HG03135 (cell line): ENCODE data around the gene LAPTM5.
"Not testable (repeated sequence)": the region's sequence is repeated elsewhere in the genome, so short reads cannot be mapped to it uniquely, and the experiment has no call there.

ENCODE experiments used
- ATAC-seq: cut with Tn5 transposase; IDR thresholded peaks from one replicate; pipeline ENCODE4 v1.9.1; 2021; ENCODE audit warnings: mild to moderate bottlenecking, moderate library complexity; ENCODE audit not compliant: unreplicated experiment

Gene LAPTM5

DNA sequence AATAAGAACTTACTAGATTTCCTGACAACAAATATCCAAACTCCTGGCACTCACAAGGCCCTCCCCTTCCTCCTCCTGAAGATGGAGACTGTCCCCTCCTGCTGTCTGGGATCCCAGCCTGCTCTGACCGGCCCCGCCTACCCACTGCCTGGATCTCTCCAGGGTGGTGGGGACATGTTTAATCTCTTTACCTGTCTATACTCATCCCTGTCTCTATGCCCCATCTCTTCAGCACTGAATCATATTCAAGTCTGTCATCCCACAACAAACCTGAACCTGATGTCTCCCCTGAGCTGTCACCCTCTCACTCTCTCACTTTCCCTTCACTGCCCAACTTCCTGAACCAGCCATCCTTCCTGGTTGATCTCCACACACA, 56.3 kb downstream of the LAPTM5 start:
- ATAC-seq, result no peak

DNA sequence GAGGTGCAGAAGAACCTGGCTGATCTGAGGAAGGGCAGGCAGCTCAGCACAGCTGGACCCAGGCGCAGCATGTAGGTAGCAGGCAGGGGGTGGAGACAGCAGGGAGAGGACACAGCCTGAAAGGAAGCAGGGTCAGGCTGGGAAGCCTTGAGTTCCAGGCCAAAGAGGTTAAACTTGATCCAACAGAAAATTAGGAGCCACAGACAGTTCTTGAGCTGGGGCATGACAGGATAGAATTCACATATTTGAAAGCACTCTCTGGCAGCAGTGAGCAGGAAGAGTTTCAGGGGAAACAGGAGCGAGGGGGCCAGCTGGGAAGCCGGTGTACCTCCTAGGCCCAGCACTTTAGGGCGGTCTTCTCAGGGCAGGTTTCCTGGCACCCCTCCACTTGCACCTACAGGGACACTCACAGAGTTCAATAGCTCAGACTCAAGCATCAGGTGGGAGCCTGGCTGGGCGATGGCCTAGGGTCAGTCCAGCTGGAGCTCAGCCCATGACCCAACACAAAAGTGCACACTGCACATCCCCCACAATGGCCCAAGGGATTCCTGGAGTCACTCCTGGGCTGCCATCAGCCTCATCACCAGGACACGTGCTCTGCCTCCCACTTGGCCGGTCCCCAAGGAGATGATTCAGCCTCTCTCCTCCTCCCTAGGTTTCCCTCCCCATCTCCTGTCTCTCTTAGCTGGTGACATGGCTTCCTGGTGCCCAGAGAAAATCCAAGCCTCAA, 56.9 kb downstream of the LAPTM5 start:
- ATAC-seq, result no peak

DNA sequence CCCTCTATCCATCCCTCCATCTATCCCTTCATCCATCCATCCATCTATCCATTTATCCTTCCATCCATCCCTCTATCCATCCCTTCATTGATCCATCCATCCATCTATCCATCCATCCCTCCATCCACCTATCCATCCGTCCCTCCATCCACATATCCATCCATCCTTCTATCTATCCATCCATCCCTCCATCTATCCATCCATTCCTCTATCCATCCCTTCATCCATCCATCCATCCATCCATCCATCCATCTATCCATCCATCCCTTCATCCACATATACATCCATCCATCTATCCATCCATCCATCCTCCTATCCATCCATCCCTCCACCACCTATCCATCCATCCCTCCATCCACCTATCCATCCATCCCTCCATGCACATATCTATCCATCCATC, 57.8 kb downstream of the LAPTM5 start:
- no peak for ATAC-seq

DNA sequence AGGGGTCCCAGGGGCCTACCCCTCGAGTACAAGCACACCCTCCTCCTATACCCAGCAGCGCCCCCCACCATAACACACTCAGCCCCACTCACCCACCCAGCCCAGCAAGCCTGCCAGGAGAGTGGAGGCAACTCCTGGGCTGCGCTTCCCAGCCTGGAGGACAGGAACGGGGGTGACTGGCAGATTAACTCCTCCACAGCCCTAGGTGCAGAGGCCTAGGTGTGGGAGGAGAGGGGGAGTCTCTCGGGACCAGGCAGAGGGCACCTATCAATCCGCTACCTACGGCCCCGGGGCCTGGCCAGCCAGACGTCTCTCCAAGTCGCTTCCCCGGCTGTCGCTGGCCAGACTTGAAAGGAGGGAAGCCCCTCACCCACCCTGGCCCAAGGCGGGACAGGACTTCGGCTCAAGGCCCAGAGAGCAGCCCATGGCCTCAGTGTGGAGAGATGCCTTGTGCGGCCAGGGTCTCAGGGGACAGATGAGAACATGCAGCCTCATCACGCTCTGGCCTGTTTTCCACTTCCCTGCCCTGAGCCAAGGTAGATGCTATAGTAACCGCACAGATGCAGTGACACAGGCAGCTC, 59.1 kb downstream of the LAPTM5 start:
- no peak for ATAC-seq

DNA sequence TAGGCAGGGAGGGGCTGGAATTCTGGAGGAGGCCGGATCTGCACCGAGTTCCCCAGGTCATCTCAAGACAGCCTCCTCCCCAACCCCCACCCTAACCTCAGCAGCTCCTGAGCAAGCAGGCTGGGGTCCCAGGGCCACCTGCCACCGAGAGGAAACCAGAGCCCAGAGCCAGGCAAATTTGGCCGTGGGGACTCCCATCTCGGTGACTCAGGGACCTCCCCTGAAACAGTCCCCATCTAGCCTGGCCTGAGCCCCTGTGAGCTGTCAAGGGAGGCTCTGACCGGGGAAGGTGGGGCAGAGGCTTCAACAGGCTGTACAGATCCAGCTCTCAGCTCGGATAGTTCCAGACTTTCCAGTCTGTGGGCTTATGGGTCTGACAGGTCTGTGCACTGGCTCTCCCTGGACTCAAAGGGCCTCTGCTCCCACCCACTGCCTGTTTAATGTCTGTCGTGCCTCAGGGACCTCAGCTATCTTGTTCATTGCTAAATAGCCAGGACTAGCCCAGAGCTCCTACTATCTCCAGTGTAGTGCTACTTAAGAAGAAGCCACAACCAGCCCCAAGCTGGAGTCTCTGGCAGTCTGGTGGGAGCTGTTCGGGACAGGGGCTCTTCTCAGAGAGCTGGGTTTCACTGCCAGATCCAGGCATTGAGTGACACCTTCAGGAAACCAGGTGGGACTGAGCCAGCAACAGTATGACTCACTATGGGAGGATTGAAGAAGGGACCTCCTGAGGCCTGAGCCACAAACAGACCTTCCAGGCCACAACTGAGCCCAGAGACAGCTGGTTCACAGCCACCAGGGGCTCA, 59.8 kb downstream of the LAPTM5 start:
- no peak for ATAC-seq

DNA sequence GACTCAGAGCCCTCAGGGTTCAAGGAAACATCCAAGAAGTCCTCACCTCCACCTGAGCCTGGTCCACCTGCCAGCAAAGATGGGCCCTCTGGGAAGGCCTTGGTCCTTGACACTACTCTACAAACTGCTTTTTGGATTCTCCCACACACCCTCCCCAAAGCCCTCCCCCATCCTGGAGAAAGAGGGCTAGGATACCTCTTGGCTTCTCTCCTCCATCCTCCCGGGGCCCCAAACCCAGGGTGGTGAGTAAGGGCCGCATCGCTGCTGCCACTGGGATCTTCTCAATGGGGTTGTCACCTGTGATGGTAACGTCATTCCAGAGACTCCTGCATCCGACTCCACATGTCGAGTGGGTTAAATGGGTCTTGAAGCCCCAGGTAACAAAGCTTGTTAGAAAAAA, 60.7 kb downstream of the LAPTM5 start:
- ATAC-seq, result no peak

DNA sequence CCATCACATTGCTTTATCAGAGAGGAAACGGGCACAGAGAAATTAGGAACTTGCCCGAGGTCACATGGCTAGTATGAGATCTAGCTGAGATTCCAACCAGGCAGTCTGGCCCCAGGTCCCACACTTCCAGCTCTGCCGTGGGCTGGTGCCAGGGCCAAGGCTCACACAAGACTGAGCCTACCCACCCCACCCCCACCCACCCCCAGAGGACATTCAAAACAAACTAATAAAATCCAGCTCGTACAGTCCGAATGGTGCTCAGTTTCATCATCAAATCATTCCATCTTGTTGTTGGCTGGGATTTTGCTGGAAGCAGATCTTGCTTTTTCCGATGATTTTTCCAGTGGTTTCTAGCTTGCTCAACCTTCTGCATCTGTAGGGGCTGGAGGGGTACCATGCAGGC, 62.1 kb downstream of the LAPTM5 start:
- no peak for ATAC-seq

DNA sequence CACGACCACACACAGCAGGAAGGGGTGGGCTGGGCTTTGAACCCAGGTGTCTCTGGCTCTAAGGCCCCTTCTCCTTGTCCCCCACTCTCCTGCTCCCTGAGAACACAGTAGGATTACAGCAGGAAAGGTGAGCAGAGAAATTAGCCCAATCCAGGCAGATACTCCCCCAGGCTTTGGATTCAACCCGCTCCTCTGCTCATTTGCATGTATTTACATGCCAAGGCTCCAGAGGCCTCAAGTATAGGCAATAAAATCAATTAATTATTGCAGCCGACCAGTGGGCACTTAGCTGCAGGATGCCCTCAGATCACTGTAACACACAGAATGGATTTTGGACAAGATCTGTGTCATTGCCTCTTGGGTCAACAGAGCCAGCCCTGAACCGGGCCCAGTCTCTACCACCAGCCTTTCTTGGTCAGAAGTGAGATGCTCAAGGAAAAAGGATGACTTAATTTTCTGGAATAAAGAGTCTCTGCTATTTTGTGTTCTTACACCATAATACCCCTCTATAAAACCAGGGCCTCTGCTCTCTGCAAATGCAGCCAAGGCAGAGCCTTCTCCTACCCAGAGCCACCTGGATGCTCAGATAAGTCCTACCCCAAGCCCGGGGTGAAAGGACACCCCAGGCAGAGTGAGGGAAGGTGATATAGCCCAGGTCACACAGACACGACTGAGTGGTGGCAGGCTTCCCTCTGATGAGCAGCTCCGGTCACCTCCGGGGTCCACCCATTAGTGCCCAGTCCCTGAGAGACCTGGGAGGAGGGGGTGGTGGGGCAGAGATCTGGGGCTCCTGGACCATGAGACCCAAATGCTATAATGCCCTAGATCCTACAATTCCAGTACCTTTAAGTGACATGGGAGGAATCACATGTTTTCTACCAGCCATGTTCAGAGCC, 63.0 kb downstream of the LAPTM5 start:
- no peak for ATAC-seq

DNA sequence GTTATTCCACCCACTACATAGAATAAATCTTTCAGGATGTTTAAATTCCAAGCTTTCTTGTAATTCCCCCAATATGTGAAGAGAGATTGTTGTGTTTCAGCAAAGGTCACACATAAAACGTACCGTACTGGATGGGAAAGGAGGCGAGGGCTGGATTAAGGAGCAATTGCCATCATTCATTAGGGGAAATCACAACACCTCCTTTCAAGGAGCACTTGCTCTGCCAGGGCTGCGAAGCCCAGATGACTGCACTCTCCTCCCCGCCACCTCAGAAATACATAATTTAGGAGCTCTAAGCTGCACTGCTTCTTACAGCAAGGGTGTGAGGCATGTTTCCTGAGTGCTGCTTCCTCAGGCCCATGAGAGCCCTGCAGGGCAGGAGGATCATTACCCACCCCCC, 63.8 kb downstream of the LAPTM5 start:
- ATAC-seq, result no peak

DNA sequence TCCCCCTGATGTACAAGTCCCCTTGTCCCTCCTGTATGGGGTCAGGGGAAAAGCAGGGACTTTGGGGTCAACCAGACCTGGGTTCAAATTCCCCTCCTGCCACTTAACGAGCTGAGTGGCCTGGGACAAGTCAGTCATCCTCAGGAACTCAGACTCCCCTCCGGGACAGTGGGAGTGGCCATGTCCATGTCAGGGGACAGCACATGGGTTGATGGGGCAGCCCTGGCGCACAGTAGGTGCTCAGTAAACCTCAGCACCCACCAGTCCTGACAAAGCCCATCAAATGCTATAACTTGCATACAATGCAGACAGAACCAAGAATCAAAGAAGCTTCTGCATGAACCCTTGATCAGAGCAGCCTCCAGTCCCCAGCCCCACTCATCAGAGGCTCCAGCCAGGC, 64.2 kb downstream of the LAPTM5 start:
- no peak for ATAC-seq

DNA sequence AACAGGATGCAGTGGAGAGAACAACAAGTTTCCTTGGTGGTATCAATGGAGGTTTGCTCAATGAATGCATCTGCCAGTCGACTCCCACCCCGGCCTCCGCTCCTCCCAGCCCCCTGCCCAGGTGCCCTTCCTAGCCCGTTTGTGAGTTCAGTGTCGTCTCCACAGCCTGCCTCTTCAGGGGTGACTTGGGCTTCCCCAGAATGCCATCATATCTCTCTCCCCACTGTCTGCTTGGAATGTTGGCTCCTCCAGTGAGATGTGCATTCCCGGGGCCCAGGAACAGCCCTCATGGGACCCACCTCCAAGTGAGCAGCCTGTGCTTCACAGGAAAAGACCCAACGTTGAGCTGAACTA, 64.6 kb downstream of the LAPTM5 start:
- no peak for ATAC-seq

DNA sequence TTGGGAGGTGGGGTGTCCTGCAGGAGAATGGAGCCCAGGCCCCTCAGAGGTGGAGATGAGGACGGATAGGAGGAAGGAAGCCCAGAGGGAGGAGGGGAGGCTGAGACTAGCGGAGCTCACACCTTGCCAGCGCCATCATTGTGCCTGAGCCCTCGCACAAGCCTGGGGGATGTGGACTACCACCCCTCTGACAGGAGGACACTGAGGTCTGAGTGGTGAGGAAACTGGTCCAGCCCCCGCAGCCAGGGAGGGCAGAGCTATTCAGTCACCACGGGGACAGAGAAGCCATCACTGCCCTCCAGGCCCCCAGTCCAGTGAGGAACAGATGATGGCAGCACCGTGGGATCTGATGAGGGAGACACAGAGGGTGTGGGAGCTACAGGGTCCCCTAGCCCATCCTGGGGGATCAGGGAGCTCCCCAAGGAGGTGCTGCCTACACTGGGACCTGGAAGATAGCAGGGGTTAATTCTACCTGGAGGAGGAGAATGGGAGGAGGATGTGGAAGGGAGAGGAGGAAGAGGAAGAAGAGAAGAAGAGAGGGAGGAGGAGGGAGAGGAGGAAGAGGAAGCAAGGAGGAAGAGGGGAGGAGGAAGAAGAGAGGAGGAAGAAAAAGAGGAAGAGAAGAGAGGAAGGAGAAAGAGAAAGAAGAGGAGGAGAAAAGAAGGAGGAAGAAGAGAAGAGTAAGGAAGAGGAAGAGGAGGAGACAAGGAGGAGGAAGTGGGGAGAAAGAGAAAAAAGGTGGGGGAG, 65.2 kb downstream of the LAPTM5 start:
- no peak for ATAC-seq

DNA sequence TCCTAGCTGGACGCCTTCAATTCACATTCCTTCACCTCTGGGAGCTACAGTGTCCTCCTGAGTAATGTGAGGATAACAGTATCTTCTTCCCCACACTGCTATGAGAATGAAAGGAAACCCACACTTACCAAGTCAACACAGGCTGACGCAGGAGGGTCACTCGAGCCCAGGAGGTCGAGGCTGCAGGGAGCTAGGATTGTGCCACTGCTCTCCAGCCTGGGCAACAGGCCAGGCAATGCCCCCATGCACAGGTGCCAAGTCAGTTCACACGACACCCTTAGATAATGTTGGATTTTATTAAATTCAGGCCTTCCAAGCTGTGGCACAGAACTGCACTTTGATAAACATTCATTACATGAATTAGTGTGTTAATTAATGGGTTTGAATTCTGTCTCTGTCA, 66.1 kb downstream of the LAPTM5 start:
- ATAC-seq, result no peak

DNA sequence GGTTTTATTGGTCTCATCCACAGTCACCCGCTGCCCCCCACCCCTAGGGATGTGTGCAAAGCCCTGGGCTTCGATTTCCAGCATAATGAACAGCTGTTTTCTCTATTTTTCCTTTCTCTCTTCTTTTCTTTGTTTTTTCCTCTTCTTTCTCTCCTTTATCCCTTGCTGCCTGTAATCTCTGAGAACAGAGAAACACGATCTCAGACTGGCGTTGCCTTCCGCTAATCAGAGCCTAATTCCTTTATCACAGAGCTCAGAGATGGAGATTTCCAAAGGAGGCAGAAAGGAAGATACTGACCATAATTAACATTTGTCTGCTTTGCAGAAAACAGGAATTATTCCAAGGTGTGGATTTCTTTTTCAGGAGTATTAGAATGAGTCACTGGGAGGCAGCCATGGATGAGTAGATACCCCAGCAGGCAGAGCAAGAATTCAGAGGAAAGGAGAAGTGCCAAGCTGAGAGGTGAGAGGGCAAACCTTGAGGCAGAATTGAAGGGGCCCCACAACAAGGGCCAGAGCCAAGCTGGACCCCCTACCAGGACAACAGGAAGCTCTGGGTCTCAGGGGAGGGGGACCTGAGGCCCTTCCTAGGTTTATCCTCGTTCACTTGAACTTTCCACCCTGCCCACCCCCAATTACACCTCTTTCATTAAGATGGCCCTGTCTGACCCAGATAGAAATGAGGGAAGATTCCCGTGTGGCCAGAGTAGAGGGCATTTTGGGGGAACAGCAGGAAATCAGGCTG, 67.5 kb downstream of the LAPTM5 start:
- ATAC-seq, result no peak

DNA sequence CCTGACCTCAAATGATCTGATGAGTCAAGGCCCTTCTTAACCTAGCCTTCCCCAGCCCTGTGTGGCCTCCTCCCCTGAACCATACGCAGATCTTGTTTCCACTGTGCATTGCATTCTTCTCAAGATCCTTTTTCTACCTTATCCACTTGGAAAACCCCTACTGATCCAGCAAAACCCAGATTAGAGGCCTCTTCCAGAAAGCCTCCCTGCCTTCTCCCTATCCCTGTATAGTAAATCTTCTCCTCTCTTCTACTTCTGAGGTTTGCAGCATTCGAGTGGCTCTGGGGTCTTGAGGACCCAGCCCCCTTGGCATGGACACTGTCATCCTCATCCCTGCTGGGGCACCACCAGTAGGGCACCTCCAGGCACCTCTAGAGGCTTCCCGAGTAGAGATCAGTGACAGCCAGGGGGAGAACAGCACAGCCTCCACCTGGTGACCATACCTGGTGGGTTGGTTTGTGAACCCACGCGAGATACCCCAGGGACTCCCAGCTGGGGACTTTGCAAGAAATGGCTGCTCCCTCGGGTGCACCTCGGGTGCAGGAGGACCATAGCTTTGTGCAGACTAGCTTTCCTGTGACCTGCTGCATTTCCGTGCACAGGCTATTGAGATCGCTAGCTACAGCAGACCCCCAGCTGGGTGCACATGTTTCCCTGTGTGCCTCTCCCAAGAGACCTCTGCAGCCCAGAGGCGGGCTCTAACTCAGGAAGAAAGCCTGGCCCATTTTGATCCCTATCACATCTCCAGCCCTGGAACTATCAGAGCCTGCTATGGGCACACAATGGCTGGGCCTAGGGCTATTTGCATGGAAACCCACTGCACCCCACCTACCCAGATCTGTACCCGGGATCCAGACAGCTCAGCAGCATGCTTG, 68.4 kb downstream of the LAPTM5 start:
- ATAC-seq, result no peak

DNA sequence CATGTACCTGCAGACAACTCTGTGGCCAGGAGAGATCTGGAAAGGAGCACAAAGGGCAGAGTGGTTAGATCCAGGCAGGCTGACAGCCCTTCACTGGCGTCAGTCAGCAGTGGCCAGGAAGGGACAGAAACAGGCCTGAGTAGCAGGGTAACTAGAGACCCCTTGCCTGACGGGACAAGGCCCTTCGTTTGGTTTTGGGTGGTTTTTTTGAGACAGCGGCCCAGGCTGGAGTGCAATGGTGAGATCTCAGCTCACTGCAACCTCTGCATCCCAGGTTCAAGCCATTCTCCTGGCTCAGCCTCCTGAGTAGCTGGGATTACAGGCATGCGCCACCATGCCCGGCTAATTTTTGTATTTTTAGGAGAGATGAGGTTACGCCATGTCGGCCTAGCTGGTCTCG, 69.1 kb downstream of the LAPTM5 start:
- ATAC-seq, result not testable (repeated sequence)

DNA sequence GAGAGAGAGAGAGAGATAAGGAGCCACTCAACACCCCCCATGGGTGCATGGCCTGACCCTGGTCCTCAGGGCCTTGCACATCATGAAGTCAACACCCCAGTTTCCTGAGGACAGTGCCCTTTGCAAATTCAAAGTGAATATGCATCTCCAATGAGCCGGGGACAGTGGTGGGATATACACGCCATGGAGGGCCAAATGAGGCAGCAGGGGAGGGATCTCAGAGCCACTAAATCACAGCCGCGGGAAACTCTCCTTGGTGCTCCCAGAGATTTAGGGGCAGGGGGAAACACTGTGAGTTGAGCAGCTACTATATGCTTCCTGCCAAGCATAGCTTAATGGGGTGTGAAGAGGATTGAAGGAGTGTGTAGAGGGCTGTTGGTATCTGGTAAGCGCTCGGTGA, 69.7 kb downstream of the LAPTM5 start:
- no peak for ATAC-seq

DNA sequence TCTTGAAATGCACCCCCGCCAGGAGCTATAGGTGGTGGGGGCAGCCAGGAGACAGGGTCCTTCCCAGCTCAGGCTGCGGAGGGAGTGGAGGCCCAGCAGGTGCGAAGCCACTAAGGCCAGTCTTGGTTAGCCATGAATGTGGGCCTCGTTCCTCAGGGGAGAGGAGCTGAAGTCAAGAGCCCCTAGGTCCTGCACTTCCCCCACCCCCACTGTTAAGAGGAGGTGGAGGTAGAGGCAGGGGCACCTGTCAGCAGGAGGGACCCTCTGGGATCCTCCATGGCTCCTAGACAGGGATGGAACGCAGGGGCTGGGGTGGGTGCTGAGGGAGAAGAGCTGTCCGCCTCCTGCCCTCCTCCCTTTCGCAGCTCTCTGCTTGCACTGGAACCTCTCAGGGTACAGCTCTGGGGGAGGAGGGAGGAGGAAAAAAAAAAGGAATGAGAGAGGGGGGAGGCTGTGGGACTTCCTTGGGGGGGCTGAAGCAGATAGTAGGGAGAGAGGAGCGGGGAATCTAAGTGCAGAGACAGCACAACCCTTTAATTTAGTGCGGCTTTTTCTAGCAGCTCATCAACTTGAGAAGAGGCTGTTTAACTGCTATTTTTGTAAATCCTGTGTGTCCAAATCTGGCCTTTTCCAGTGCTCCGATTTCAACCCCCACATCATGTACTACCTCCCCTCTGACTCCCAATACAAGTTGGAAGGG, 71.2 kb downstream of the LAPTM5 start:
- no peak for ATAC-seq
